NCI-H2171 (cell line): ENCODE measurements around the gene ZNF805.
"Not testable (repeated sequence)": the region's sequence is repeated elsewhere in the genome, so short reads cannot be mapped to it uniquely, and the experiment has no call there.

Source experiments
- DNase-seq: peaks from one replicate; lab custom pipeline; 2025; lab: John Stamatoyannopoulos, UW

The ZNF805 gene

DNA sequence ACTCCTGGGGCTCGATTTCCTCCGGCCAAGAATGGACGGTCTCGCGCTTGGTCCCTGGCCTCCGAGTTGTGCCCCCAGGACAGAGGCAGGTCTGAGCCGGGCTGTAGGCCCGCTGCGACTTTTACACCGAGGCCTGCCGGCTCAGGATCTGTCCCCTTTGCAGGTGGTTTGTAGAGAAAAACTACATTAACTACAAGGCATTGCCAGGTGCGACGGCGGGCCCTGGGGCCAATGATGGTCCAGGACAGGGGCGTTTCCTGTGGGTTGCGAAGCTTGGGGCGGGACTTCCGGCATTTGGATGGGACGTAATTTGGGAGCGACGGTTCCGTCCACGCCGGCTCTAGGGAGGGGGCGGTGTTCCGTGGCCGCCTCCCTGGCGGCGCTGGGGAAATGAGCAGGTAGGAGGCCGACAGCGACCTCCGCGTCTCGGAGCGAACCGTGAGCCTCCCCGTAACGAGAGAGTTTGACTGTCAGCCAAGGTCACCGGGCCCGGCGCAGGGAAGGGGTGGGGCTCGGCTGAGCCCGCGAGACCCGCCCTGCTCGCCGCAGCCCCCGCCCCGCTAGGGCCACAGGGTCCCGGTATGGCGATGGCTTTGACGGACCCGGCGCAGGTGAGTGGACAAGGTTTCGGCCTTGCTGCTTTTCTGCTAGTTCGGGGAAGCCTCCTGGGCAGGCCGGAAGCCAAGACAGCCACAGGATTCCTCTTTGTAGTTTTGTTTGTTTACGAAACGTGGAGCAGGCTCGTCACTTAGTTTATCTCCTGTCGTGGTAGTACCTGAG is at the start of gene ZNF805:
Gene ZNF805, plus strand, starts transcription at position 322 of the 780 bp plus-strand sequence. Its CDS starts 260 bp downstream, at position 582.
- DNase-seq: peak; percentile 92

DNA sequence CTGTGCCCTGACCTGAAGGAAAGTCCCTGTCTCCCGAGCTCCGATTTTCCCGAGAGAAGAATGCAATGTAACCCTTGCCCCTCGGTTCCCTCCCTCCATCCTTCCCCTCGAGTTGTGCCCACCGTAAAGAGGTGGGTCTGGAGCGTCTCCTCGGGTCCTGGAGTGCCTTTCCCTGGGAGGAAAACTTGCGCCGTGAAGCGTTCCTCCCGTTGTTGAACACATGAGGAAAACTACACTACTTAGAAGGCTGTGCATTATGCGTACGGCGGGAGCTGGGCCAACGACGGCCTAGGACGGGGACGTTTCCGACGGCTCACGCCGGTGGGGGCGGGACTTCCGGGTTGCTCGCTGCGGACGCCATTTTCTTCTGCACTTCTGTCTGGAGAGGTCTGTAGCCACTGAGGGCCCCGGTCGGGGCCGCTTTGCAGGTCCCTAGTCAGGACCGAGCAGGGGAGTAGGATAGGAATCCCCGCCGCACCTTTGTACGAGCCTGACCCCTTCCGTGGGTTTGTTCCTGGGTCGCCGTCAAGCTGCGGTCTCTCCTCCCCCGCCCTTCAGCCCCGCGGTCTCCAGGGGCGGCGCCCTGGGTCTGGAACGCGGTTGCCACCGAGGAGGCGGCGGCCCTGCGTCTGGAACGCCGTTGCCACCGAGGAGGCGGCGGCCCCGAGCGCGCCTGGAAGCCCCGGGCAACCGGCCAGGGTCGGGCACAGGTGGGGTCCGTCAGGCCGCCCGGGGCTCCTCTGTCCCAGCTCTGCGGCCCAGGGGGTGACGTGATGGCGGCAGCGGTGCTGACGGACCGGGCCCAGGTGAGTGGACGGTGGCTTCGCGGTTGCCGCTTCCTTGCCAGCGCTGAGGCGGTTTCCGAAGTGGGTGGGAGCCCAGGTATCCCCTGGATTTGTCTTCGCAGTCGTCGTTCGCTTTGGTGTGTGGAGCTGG is 49.0 kb upstream of the ZNF805 start, which contains the start of gene ZNF264:
Gene ZNF264, plus strand, starts transcription at position 360 of the 936 bp plus-strand sequence. Its CDS starts 414 bp downstream, at position 774.
- peak; percentile 76 for DNase-seq

DNA sequence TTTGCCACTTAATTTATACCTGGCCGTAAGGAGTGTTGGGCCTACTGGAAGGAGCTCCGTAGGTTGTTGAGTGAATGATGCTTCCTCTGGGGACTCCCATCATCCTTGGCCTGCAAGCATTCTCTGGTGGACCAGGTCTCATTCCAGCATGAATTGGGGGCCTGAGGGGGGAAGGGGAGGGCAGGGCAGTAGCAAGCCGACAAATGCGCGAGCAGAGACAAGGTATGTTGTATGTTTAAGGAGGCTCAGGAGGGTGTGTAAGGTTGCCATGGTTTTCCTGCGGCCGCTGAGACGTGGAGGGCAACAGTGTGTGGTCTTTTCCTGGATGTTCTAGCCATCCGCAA is 48.4 kb upstream of the ZNF805 start:
- DNase-seq: no peak

DNA sequence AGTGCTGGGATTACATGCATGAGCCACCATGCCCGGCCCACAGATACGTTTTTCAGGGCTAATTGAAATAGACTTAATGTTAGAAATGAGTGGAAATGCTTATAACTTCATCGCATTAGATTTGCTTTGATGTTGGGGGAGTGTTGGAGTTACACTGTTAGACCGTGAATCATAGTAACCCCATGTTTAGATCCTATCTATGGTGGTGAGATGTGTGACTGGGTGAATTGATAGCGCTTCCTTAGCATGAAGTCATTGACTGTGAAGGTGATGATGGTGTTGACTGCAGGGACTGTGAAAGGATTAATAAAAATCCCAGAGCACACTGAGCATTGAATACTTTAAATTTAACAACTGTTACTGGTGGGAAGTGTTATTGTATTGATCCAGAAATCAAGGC is 47.4 kb upstream of the ZNF805 start:
- DNase-seq: no peak

DNA sequence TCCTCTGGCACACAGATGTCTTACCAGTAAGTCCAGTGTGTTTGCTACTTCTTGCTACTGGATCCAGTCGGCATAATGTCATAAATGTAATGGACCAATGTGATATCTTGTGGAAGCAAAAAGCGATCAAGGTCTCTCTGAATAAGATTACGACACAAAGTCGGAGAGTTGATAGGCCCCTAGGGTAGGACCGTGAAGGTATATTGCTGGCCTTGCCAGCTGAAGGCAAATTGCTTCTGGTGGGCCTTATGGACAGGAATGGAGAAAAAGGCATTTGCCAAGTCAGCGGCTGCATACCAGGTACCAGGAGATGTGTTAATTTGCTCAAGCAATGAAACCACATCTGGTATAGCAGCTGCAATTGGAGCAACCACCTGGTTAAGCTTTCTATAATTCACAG is 42.6 kb upstream of the ZNF805 start:
- DNase-seq: not testable (repeated sequence)

DNA sequence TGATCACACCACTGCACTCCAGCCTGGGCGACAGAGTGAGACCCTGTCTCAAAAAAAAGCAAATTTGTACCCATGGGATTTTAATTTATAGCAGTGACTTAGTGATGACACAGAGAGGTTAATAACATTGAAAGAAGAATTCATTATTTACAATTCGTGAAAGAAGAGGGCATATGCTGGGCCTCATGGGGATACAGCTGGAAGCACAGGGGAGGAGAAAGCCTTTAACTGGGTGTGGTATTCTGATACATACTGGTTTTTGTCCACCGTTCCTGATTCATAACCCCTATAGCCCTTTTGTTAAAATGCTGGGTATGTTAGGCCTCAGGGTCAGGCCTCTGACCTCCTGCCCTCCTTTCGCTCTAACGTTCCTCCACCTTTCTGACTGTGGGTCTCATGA is 38.3 kb upstream of the ZNF805 start:
- DNase-seq: no peak

DNA sequence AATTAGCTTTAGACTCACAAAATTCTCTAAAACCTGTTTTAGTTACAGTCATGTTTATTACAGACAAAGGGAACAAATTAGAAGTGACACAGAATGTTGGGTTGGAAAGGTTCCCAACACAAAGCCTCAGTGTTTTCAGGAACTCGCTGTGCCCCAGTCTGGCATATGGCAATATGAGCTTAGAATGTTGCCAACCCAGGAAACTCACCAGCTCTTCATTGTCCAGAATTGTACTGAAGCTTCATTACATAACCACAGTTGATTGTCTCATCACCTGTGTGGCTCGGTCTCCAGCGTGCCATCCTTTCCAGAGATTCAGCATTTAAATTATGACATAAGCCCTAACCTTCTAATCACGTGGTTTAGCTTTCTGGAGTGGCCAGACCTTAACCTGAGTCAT is 30.1 kb upstream of the ZNF805 start:
- DNase-seq: no peak

DNA sequence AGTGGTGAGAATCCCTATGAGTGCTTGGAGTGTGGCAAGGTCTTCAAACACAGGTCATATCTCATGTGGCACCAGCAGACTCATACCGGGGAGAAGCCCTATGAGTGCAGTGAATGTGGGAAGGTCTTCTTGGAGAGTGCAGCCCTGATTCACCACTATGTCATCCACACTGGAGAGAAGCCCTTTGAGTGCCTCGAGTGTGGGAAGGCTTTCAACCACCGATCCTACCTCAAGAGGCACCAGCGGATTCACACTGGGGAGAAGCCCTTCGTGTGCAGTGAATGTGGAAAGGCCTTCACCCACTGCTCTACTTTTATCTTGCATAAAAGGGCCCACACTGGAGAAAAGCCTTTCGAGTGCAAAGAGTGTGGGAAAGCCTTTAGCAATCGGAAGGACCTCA is 28.3 kb upstream of the ZNF805 start:
- DNase-seq: no peak

DNA sequence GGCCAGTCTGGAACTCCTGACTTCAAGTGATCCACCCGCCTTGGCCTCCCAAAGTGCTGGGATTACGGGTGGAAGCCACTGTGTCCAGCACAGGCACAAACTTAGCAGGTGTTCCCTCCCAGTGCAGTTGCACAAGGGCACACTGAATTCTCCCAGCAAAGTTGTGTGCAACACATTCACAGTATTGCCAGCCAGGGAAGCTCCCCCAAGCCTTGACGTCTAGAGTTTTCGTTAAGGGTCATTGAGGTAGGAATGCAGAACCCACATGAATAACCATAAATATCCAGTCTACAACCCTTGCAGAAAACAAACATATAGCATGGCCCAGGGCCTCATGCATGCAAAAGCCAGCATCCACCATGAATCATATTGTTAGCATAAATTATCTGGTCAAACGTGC is 12.9 kb upstream of the ZNF805 start:
- DNase-seq: no peak

DNA sequence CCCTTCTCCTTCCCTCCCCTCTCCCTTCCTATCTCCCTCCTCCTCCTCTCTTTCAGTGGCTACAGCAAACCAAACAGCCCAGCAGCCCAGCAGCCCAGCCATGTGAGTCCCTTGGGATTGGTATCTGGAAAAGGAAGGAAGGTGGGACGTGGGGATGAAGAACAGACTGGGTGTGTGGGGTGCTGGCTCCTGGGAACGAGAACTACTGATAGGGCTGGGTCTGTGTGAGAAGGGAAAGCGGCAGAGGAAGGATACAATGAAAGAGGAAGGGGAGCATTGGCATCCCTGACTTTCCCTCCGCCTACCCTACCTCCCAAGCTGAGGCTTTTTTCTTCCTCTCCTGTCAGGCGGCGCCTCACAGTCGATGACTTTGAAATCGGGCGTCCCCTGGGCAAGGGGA is 8.7 kb upstream of the ZNF805 start:
- no peak for DNase-seq

DNA sequence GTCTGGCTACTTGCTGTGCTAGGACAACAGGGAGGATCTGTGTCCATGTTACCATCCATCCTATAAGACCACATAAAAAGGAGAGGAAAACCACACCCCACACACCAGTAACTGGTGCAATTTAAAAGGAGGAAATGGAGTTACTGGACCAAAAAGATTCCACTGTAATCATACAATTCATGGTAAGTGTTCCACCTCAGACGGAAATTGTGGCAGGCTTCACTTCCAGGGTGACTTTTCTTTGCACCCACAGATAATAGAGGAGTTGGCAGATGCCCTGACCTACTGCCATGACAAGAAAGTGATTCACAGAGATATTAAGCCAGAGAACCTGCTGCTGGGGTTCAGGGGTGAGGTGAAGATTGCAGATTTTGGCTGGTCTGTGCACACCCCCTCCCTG is 7.2 kb upstream of the ZNF805 start:
- DNase-seq: no peak

DNA sequence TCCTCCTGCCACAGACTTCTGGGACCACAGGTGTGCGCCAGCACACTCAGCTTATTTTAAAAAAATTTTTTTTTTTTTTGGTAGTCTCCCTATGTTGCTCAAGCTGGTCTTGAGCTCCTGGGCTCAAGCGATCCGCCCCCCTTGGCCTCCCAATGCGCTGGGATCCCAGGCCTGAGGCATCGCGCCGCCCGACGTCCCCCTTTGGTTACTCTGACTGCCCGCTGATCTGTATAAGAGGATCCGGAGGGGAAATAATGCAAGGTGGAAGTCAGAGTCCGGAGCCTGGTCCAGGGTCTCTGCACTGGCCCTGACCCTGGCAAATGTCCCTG is 486 bp upstream of the ZNF805 start:
- DNase-seq: no peak

DNA sequence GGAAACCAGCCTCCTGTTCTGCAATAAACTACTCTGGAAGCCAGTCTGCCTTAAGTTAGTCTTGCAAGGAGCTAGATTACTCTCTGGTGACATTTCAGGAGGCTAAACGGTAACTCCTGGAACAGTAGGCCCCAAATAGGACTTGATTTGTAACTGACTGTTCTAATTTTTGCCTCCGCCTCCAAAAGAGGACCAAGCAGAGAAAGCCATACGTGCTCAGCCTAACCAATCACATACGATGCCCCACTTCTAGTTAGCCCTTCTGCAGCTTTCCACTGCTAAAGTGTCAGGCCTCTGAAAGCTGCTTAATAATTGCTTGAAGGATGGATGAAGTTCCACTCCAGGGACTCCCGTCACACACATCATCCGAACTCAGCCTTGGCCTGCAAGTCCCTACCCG is 744 bp downstream of the ZNF805 start:
- DNase-seq: no peak

DNA sequence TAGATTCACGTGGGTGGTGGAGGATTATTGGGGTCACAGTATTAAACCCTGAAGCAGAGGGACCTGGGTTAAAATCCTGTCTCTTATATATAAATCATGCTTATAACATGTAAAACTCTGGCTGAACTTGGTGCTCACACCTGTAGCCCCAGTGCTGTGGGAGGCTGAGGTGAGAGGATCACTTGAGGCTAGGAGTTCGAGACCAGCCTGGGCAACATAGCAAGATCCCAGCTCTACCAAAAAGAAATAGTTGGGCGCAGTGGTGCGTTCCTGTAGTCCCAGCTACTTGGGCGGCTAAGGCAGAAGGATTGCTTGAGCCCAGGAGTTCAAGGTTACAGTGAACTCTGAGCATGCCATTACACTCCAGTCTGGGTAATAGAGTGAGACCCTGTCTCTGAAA is 2.4 kb downstream of the ZNF805 start:
- no peak for DNase-seq

DNA sequence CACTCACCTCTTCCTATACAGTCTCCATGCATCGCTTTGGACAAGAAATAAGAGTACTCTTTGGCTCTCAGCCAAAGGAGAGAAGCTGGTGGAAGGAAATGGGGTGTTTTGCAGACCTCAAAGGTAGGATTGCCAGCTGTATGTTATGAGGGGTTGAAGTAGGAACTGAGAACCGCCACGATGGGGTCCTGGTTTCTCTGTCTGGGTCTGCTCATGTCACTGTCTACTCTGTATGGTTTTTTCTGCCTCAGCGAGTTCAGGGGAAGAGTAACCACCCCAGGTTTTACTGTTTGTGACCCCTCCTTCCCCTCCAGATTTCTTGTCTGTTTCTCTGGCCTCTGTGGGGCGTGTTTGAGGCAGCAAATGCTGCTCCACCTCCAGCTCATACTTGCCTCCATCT is 4.1 kb downstream of the ZNF805 start:
- DNase-seq: no peak

DNA sequence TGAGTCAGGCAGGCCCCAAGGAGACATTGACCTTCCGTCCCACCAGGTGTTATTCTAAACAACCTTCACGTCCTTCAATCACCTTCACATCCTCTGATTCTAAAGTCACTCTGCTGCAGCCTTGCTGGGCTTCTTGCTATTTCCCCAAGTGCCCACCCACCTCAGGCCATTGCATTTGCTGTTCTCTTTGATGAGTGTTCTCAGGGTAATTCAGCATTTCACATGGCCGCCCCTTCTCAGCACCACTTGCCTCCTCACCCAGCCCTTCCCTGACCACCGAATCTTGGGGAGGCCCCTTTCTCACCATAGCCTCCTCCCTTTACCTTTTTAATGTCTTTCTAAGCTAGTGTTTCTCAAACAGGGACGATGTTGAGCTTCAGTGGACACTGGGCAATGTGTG is 4.6 kb downstream of the ZNF805 start:
- DNase-seq: no peak

DNA sequence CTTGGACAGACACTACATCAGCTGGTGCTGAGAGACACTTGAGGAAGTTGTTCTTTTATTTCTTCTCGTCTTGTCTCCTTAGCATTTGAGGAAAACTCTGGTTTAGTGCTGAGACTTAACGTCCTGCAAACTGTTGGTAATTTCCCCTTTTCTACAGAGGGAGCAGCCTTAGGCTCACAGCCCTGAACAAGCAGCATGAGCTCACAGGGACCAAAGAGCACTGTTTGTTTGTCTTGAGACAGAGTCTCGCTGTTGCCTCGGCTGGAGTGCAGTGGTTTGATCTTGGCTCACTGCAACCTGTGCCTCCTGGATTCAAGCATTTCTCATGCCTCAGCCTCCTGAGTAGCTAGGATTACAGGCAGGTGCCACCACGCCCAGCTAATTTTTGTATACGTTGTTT is 5.5 kb downstream of the ZNF805 start:
- no peak for DNase-seq

DNA sequence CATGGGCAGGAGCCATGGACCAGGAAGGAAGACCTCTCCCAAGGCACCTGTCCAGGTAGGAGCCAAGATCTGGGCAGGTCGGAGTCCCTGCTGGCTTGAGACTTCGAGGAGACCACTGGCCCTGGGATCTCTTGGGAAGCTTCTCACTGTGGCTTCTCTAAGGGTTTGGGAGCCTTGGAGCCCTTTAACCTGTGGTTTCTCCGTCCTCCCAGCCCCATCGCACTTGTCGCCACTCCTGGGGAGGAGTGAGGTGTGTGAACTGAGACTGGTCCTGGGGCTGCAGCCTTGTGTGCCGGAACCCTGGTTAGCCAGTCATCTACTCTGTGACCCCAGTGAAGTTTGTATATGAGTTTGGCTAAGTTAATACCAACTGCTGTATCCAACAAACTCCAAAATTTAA is 8.2 kb downstream of the ZNF805 start:
- DNase-seq: no peak

DNA sequence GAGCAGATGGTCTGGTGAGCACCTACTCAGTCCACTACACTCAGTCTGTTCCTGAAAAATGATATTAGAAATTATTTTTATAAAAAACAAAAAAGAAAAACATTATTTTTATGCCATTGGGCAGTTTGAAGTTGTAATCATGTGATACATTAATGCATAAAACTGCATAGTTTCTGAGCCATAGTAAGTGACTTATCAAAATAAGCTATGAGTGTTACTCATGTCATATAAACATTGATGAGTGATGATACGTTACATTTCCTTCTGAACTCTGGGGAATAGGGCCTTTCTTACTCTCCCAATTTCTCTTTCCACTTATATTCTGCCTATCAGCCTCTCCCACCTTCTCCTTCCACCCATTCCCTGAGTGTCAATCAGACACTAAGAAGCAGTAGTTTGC is 8.9 kb downstream of the ZNF805 start:
- no peak for DNase-seq

DNA sequence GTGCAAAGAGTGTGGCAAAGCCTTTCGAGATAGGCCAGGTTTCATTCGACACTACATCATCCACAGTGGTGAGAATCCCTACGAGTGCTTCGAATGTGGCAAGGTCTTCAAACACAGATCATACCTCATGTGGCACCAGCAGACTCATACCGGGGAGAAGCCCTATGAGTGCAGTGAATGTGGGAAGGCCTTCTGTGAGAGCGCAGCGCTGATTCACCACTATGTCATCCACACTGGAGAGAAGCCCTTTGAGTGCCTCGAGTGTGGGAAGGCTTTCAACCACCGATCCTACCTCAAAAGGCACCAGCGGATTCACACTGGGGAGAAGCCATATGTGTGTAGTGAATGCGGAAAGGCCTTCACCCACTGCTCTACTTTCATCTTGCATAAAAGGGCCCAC is 13.3 kb downstream of the ZNF805 start:
- DNase-seq: not testable (repeated sequence)

DNA sequence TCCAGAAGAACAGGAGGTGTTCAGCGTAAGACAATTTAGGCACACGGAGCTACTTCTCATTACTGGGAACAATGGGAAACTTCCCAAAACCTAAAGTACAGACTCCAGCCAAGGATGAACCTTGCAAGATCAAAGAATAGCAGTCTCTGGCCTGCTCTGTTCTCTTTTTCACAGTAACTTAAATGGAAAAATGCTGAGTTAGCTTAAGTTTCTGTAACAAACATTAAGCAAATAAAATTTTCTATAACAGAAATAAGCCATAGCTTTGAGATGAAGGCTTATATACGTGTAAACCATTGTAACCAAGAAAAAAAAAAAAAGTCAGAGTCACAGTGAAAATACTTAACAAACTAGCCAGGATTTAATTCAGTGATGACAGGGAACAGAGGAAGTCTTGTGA is 21.6 kb downstream of the ZNF805 start:
- DNase-seq: no peak

DNA sequence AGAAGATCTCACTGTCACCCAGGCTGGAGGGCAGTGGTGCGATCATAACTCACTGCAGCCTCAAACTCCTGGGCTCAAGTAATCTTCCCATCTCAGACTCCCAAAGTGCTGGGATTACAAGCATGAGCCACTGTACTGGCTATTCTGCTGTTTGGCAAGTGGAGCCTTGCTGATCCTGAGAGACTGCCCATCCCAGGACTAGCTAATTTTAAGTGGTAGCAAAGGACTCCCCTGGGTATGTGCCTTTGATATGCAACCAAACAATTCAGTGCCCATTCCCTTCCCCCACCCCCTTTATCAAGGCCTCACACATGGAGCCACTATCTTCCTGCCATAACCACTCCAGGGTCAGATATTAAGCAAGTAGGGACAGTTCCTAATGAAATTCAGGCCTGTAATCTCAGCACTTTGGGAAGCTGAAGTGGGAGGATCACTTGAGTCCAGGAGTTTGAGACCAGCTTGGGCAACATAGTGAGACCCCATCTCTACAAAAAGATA is 22.9 kb downstream of the ZNF805 start:
- no peak for DNase-seq

DNA sequence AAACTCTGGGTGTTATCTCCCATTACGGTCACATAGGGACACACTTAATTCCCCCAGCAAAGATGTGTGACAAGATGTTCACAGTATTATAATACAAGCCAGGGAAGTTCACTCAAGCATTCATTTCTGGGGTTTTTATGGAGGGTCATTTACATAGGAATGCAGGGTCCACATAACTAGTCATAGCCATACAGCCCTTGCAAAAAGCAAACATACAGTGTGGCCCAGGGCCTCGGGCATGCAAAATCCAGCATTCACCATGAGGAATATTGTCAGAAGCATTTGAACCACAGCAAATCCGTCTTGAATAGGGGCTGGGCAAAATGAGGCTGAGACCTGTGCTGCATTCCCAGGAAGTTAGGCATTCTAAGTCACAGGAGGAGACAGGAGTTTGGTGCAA is 26.9 kb downstream of the ZNF805 start:
- no peak for DNase-seq
